Smooth muscle cell (in vitro differentiated cells): ENCODE data around the gene CEMIP. TPM values are rescaled to one million over a fixed set of nuclear protein-coding genes. Genes with fewer than 3 reads are reported as not detected.

ENCODE experiments used
- DNase-seq: peaks from one replicate; lab custom pipeline; 2025; ENCODE audit not compliant: unreplicated experiment; lab: John Stamatoyannopoulos, UW
- H2AFZ ChIP-seq: fragments of 200-600 bp; sonication (generic); 2 replicates; pipeline ENCODE4 v1.6.0; 2016; ENCODE audit warnings: antibody characterized with exemption, low read depth, mild to moderate bottlenecking
- H3F3A ChIP-seq: fragments of 200-600 bp; sonication (generic); 2 replicates; pipeline ENCODE4 v1.6.0; 2017; ENCODE audit warnings: antibody characterized with exemption, low read depth
- H3K27ac ChIP-seq: fragments of 200-600 bp; sonication (generic); 2 replicates; pipeline ENCODE4 v1.5.1; 2016; ENCODE audit warnings: low read depth, mild to moderate bottlenecking
- H3K27me3 ChIP-seq: fragments of 200-600 bp; sonication (generic); 2 replicates; pipeline ENCODE4 v1.6.1; 2016; ENCODE audit warnings: low read depth, mild to moderate bottlenecking
- H3K36me3 ChIP-seq: fragments of 200-600 bp; sonication (generic); 2 replicates; pipeline ENCODE4 v1.5.1; 2016; ENCODE audit warnings: low read depth
- H3K4me1 ChIP-seq: fragments of 200-600 bp; sonication (generic); 2 replicates; pipeline ENCODE4 v1.5.1; 2016; ENCODE audit warnings: low read depth
- H3K4me2 ChIP-seq: fragments of 200-600 bp; sonication (generic); 2 replicates; pipeline ENCODE4 v1.6.0; 2016; ENCODE audit warnings: mild to moderate bottlenecking
- H3K4me3 ChIP-seq: fragments of 200-600 bp; sonication (generic); 2 replicates; pipeline ENCODE4 v1.5.1; 2016; ENCODE audit warnings: mild to moderate bottlenecking
- H3K79me2 ChIP-seq: fragments of 200-600 bp; sonication (generic); 2 replicates; pipeline ENCODE4 v1.6.0; 2016; ENCODE audit warnings: low read depth, mild to moderate bottlenecking
- H3K9ac ChIP-seq: fragments of 200-600 bp; sonication (generic); 2 replicates; pipeline ENCODE4 v1.6.0; 2016; ENCODE audit warnings: low read depth
- H3K9me3 ChIP-seq: fragments of 200-600 bp; sonication (generic); replicated peaks from 2 replicates; pipeline ENCODE4 v1.5.1; 2016; ENCODE audit warnings: low read depth
- H4K20me1 ChIP-seq: fragments of 200-600 bp; sonication (generic); 2 replicates; pipeline ENCODE4 v1.6.0; 2016; ENCODE audit warnings: low read depth
- WGBS: methylation state at CpG from one replicate; pipeline ENCODE4 v1.1.7; 2016; ENCODE audit warnings: low lambda C conversion rate; 5-methylcytosine and 5-hydroxymethylcytosine counted together
- polyA plus RNA-seq: library from polyadenylated mRNA; unstranded; fragments of >200 nt; fragmentation: Nextera tagmentation; extraction: Ambion mirVana; gene quantifications from 2 replicates; pipeline ENCODE4 v1.2.1, GENCODE V29; 2016
- total RNA-seq: library from RNA; depleted of rRNA; stranded (reverse); fragments of >200 nt; gene quantifications from 2 replicates; pipeline ENCODE4 v1.2.3, GENCODE V29; 2014
- TF ChIP-seq, protein P1 (sequence below): fragments of 200-600 bp; sonication (generic); IDR thresholded peaks from 2 replicates; pipeline ENCODE4 v1.5.1; 2017; ENCODE audit warnings: borderline replicate concordance, mild to moderate bottlenecking, antibody characterized with exemption; ENCODE audit not compliant: insufficient read depth, poor library complexity, severe bottlenecking

CEMIP gene
- total and polyA plus RNA-seq, 2 experiments from 2014 or later = 1.9 TPM

- Histone ChIP-seq H3F3A (peaks cover 15% of the 10 kb centered on the region), H3K9ac (no peak overlapping the region), H3K79me2 (no peaks in the 10 kb centered on the region), H3K27ac (no peak overlapping the region), H3K9me3 (no peaks in the 10 kb centered on the region), H3K36me3 (no peaks in the 10 kb centered on the region), H3K4me2 (no peak overlapping the region), H2AFZ (no peak overlapping the region), H4K20me1 (no peaks in the 10 kb centered on the region), H3K4me3 (no peak overlapping the region), H3K4me1 (no peaks in the 10 kb centered on the region), H3K27me3 (no peaks in the 10 kb centered on the region)
- DNase-seq = no peak
- TF ChIP-seq, protein P1, sequence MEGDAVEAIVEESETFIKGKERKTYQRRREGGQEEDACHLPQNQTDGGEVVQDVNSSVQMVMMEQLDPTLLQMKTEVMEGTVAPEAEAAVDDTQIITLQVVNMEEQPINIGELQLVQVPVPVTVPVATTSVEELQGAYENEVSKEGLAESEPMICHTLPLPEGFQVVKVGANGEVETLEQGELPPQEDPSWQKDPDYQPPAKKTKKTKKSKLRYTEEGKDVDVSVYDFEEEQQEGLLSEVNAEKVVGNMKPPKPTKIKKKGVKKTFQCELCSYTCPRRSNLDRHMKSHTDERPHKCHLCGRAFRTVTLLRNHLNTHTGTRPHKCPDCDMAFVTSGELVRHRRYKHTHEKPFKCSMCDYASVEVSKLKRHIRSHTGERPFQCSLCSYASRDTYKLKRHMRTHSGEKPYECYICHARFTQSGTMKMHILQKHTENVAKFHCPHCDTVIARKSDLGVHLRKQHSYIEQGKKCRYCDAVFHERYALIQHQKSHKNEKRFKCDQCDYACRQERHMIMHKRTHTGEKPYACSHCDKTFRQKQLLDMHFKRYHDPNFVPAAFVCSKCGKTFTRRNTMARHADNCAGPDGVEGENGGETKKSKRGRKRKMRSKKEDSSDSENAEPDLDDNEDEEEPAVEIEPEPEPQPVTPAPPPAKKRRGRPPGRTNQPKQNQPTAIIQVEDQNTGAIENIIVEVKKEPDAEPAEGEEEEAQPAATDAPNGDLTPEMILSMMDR = no peak
- 93% methylated on average over 2 of the region's 2 CpGs for WGBS
Observed at GRCh38 chr15:80931191-80931590, 152.0 kb downstream of the CEMIP start.

DNA sequence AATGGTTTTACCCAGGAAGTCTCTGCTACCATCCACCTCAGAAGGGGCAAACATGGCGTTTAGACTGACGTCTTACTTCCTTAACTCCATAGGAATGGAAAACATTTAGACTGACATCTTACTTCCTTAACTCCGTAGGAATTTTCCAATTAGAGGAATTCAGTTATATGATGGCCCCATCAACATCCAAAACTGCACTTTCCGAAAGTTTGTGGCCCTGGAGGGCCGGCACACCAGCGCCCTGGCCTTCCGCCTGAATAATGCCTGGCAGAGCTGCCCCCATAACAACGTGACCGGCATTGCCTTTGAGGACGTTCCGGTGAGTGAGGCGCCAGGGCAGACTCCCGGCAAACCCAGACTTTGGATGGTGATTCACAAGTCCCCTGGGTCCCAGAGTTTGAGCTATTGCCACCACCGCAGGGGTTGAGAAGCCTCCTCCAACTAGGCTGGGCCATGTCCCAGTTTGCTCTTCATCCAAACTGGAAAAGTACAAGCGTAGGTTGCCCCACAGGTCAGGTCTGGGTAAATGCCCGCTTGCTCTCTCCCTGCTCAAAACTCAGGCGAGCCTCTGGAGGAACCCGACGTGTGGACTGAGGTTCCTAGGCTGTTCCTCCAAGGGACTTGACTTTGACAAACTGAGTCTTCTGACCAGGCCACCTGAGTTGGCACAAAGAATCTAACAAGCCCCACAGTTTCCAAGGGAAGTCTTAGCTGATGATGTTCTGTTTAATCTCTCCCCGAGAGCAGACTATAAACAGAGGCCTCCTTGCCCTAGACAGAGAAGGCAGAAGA is 152.7 kb downstream of the CEMIP start:
- 91% methylated on average over 20 of the region's 20 CpGs for WGBS
- Histone ChIP-seq H3K9me3 (no peaks in the 10 kb centered on the region), H3K9ac (no peak overlapping the region), H3K27me3 (no peaks in the 10 kb centered on the region), H3K27ac (no peak overlapping the region), H3K79me2 (no peaks in the 10 kb centered on the region), H3K4me2 (peak overlapping the region; percentile 27), H2AFZ (no peak overlapping the region), H3K4me3 (no peak overlapping the region), H3K36me3 (no peaks in the 10 kb centered on the region), H3F3A (peaks cover 18% of the 10 kb centered on the region), H3K4me1 (no peaks in the 10 kb centered on the region), H4K20me1 (no peaks in the 10 kb centered on the region)
- TF ChIP-seq, protein P1 = no peak
- no peak for DNase-seq

DNA sequence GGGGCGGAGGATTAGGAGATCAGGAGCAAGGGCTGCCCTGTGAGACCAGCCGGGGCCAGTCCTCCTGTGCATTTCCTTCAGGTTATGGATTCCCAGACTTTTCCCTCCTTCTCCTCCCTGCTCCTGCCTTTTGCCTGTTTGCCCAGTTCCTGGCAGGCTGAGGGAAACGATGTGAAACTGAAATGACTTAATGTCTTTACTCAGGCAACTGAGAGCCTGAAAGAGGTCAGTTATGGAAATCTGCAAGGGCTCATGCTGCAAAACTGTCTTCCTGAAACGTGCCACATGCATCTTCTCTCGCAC is 153.3 kb downstream of the CEMIP start:
- no peaks in the 10 kb centered on the region for H4K20me1 ChIP-seq
- no peaks in the 10 kb centered on the region for H3K79me2 ChIP-seq
- no peak overlapping the region for H3K9ac ChIP-seq
- H3K4me1 ChIP-seq = no peaks in the 10 kb centered on the region
- H3K36me3 ChIP-seq = no peaks in the 10 kb centered on the region
- no peak overlapping the region for H3K4me3 ChIP-seq
- no peak for DNase-seq
- no peaks in the 10 kb centered on the region for H3K9me3 ChIP-seq
- no peak overlapping the region for H2AFZ ChIP-seq
- 58% methylated on average over 5 of the region's 5 CpGs for WGBS
- TF ChIP-seq, protein P1 = no peak
- no peaks in the 10 kb centered on the region for H3K27me3 ChIP-seq
- peak overlapping the region; percentile 27 for H3K4me2 ChIP-seq
- H3K27ac ChIP-seq = no peak overlapping the region
- H3F3A ChIP-seq = peaks cover 18% of the 10 kb centered on the region

- TF ChIP-seq, protein P1 = no peak
- Histone ChIP-seq H3F3A (peaks cover 18% of the 10 kb centered on the region), H3K9ac (no peak overlapping the region), H3K36me3 (no peaks in the 10 kb centered on the region), H3K79me2 (no peaks in the 10 kb centered on the region), H3K4me2 (no peak overlapping the region), H3K9me3 (no peaks in the 10 kb centered on the region), H4K20me1 (no peaks in the 10 kb centered on the region), H3K27ac (no peak overlapping the region), H2AFZ (no peak overlapping the region), H3K4me3 (no peak overlapping the region), H3K4me1 (no peaks in the 10 kb centered on the region), H3K27me3 (no peaks in the 10 kb centered on the region)
- WGBS = 79% methylated on average over 15 of the region's 15 CpGs
- DNase-seq = no peak
Observed at GRCh38 chr15:80932989-80933388, 153.8 kb downstream of the CEMIP start.
